ENCODE measurements around the gene TEX48. TPM values are rescaled to one million over a fixed set of nuclear protein-coding genes. Genes with fewer than 3 reads are reported as not detected.

TEX48 gene
- total RNA-seq, 1 donor from 2014 or later, result not detected

GRCh38 chr9:114656301-114656700 lies 25.7 kb downstream of the TEX48 start:
- no peak overlapping the region for H3K4me3 ChIP-seq
- Mint-ChIP-seq H3K27ac (no peak overlapping the region), H3K27me3 (ENCODE audit: insufficient read depth, low read depth) (peaks cover 6% of the 10 kb centered on the region), H3K4me3 (no peak overlapping the region), H3K9me3 (no peaks in the 10 kb centered on the region), H3K4me1 (no peaks in the 10 kb centered on the region), H3K36me3 (no peaks in the 10 kb centered on the region)
- no peaks in the 10 kb centered on the region for H3K36me3 ChIP-seq
- H4K20me1 ChIP-seq (ENCODE audit: low read depth), result no peaks in the 10 kb centered on the region
- no peaks in the 10 kb centered on the region for H3K9me3 ChIP-seq (ENCODE audit: low read depth)
- H3K9ac ChIP-seq, result no peak overlapping the region
- no peak for DNase-seq (ENCODE audit: low spot score)
- no peaks in the 10 kb centered on the region for H3K27me3 ChIP-seq
- TF ChIP-seq EZH2phosphoT487 (IDR thresholded peaks at IDR 0.05) (no peak), EZH2 (IDR thresholded peaks at IDR 0.05) (no peak), CTCF (IDR thresholded peaks at IDR 0.05) (no peak)
- H3K4me2 ChIP-seq, result no peak overlapping the region
- no peak overlapping the region for H3K27ac ChIP-seq
- no peaks in the 10 kb centered on the region for H3K4me1 ChIP-seq
- H2AFZ ChIP-seq (replicated peaks), result peak overlapping the region; percentile 42
- H3K79me2 ChIP-seq (ENCODE audit: low read depth), result no peaks in the 10 kb centered on the region
- no peaks in the 10 kb centered on the region for H3F3A ChIP-seq (ENCODE audit: low read depth)

DNA sequence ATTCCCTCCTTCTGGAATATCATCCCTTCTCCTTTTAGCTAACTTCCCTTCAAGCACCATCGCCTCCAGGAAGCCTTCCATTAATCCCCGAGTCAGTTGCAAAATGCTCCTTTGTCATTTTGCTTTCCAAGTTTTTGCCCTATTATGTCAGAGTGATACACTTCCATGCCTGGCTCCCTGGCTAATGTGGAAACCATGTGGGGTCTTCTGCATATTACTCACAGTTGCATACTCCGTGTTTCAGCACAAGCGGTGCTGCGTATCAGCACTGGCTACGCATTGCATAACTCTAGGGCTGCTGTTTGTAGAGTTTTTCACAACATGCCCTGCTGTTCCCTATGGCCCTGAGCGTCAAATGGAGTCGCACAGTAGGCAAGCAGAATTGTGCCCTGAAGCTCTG lies 26.3 kb downstream of the TEX48 start:
- H3K27me3 Mint-ChIP-seq (ENCODE audit: insufficient read depth, low read depth), result peaks cover 6% of the 10 kb centered on the region
- no peaks in the 10 kb centered on the region for H3K4me1 Mint-ChIP-seq
- Histone ChIP-seq H3K4me1 (no peaks in the 10 kb centered on the region), H3F3A (ENCODE audit: low read depth) (no peaks in the 10 kb centered on the region), H3K79me2 (ENCODE audit: low read depth) (no peaks in the 10 kb centered on the region), H3K27ac (no peak overlapping the region), H3K36me3 (no peaks in the 10 kb centered on the region), H3K4me3 (no peak overlapping the region), H3K9ac (no peak overlapping the region), H3K4me2 (no peak overlapping the region), H3K9me3 (ENCODE audit: low read depth) (no peaks in the 10 kb centered on the region), H3K27me3 (no peaks in the 10 kb centered on the region), H2AFZ (replicated peaks) (no peak overlapping the region), H4K20me1 (ENCODE audit: low read depth) (no peaks in the 10 kb centered on the region)
- H3K27ac Mint-ChIP-seq, result no peak overlapping the region
- H3K4me3 Mint-ChIP-seq, result no peak overlapping the region
- H3K36me3 Mint-ChIP-seq, result no peaks in the 10 kb centered on the region
- TF ChIP-seq EZH2phosphoT487 (IDR thresholded peaks at IDR 0.05), result no peak
- TF ChIP-seq EZH2 (IDR thresholded peaks at IDR 0.05), result no peak
- TF ChIP-seq CTCF (IDR thresholded peaks at IDR 0.05), result no peak
- H3K9me3 Mint-ChIP-seq, result no peaks in the 10 kb centered on the region
- no peak for DNase-seq (ENCODE audit: low spot score)

DNA sequence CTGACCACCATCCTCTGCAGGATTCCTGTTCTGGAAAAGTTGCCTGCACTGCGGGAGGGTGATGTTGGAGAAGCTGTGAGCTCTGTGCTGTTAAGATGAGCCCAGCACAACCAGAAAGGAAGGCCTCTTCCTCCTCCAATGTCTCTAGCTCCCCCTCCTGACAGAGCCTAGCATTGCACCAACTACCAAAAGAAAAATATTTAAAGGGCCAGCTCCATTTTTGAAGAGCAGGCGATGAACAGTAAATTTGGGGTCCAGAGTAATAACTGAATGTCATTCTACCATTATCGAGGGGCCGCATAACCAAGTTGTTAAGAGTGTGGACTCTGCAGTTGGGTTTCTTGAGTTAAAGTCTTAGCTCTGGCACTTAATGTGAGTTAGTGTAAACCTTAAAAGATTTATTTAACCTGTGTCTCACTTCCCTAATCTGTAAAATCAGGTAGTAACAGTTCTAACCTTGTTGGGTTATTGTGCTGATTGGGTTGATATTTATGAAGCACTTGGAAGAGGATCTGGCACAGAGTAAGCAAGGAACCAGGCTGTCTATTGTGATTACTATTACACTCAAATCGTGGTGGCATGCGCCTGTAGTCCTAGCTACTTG lies 28.3 kb downstream of the TEX48 start:
- TF ChIP-seq EZH2phosphoT487 (IDR thresholded peaks at IDR 0.05), result no peak
- TF ChIP-seq CTCF (IDR thresholded peaks at IDR 0.05), result peak; percentile 88
- no peak overlapping the region for H3K27ac ChIP-seq
- no peak overlapping the region for H3K4me2 ChIP-seq
- no peaks in the 10 kb centered on the region for H3F3A ChIP-seq (ENCODE audit: low read depth)
- no peaks in the 10 kb centered on the region for H3K4me1 Mint-ChIP-seq
- no peaks in the 10 kb centered on the region for H3K9me3 ChIP-seq (ENCODE audit: low read depth)
- no peaks in the 10 kb centered on the region for H3K79me2 ChIP-seq (ENCODE audit: low read depth)
- H3K27me3 Mint-ChIP-seq (ENCODE audit: insufficient read depth, low read depth), result peaks cover 6% of the 10 kb centered on the region
- H4K20me1 ChIP-seq (ENCODE audit: low read depth), result no peaks in the 10 kb centered on the region
- no peaks in the 10 kb centered on the region for H3K9me3 Mint-ChIP-seq
- DNase-seq (ENCODE audit: low spot score), result peak; percentile 78
- peak overlapping the region; percentile 54 for H2AFZ ChIP-seq (replicated peaks)
- no peaks in the 10 kb centered on the region for H3K27me3 ChIP-seq
- H3K9ac ChIP-seq, result no peak overlapping the region
- no peaks in the 10 kb centered on the region for H3K4me1 ChIP-seq
- no peak overlapping the region for H3K4me3 Mint-ChIP-seq
- peaks cover 1% of the 10 kb centered on the region for H3K36me3 Mint-ChIP-seq
- H3K27ac Mint-ChIP-seq, result no peak overlapping the region
- H3K4me3 ChIP-seq, result no peak overlapping the region
- no peaks in the 10 kb centered on the region for H3K36me3 ChIP-seq
